ENCODE results near the gene GFI1B. TPM values are rescaled to one million over a fixed set of nuclear protein-coding genes. Genes with fewer than 3 reads are reported as not detected.

The GFI1B gene
- total RNA-seq, 4 donors from 2014 or later: 0.11 TPM; not detected in 3

DNA sequence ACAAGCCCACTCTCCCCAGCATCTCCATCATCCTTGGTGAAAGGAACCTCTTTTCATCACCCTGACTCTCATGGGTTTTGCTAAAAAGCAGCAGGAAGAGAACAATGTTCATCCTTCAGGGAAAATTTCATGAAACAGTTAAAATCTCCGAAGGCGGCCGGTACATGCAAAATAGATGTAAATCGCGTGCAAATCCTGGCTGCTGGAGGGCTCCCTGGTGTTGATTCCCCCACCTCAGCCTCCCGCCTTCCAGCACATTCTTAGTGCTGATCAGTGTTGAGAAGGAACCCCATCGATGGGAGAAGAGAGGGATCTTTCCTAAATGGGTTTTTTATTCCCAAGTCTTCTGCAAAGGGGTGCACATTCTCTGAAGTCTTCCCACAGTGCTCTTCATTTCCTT lies 8.7 kb upstream of the GFI1B start:
- Histone ChIP-seq H3K9me3 (no peaks in the 10 kb centered on the region), H3K4me1 (peaks cover 0 to 4% of the 10 kb centered on the region in 2 donors), H3K27me3 (no peaks in the 10 kb centered on the region), H3K36me3 (no peaks in the 10 kb centered on the region), H3K27ac (no peak overlapping the region), H3K4me3 (replicated peaks in 1 of 3) (no peak overlapping the region)
- intact Hi-C loops (cut with DNase I): no loop called here
- DNase-seq: no peak
- TF ChIP-seq POLR2A (IDR thresholded peaks at IDR 0.05): no peak
- TF ChIP-seq, protein P1, sequence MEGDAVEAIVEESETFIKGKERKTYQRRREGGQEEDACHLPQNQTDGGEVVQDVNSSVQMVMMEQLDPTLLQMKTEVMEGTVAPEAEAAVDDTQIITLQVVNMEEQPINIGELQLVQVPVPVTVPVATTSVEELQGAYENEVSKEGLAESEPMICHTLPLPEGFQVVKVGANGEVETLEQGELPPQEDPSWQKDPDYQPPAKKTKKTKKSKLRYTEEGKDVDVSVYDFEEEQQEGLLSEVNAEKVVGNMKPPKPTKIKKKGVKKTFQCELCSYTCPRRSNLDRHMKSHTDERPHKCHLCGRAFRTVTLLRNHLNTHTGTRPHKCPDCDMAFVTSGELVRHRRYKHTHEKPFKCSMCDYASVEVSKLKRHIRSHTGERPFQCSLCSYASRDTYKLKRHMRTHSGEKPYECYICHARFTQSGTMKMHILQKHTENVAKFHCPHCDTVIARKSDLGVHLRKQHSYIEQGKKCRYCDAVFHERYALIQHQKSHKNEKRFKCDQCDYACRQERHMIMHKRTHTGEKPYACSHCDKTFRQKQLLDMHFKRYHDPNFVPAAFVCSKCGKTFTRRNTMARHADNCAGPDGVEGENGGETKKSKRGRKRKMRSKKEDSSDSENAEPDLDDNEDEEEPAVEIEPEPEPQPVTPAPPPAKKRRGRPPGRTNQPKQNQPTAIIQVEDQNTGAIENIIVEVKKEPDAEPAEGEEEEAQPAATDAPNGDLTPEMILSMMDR (IDR thresholded peaks at IDR 0.05): no peak
- 61 to 67% methylated on average over 7 of the region's 7 CpGs for WGBS, 2 donors

DNA sequence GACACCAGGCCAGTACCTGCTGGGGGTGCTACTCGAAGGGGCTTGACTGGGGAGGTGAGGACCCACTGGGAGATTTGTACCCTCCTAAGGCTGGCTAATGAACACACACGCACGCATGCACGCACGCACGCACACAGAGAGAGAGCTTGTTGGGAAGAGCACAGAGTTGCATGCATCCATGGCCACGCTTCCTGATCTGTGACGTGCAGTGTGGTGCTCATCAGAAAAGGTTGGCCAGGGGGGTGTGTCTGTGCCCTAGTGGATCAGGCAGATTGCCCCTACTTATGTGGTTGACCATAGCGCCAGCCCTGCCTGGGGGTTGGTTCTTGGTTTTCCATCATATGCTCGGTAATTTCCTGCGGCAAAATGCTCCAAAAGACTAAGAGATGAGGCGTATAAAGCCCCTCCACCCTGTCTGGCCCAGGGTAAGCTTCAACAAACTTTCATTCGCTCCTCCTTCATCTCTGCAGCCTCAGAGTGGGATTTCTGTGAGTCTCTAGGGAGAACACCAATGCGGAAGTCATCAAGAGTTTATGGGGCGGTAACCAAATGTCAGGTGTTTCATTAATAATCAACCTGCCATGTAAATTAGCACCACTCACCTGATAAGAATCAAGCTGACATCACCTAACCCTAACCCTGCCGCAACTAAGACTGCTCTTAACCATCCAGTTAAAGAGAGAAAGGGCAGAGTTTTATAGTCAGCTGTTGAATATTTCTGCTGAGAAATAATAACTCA lies 8.0 kb upstream of the GFI1B start:
- DNase-seq: no peak
- Histone ChIP-seq H3K9me3 (no peaks in the 10 kb centered on the region), H3K27me3 (no peaks in the 10 kb centered on the region), H3K4me1 (peaks cover 0 to 4% of the 10 kb centered on the region in 2 donors), H3K27ac (no peak overlapping the region), H3K36me3 (no peaks in the 10 kb centered on the region), H3K4me3 (replicated peaks in 1 of 3) (no peak overlapping the region)
- intact Hi-C loops (cut with DNase I): no loop called here
- TF ChIP-seq POLR2A (IDR thresholded peaks at IDR 0.05): no peak
- TF ChIP-seq, protein P1 (IDR thresholded peaks at IDR 0.05): no peak
- WGBS, 2 donors: 81 to 83% methylated on average over 9 to 16 of the region's 16 CpGs

DNA sequence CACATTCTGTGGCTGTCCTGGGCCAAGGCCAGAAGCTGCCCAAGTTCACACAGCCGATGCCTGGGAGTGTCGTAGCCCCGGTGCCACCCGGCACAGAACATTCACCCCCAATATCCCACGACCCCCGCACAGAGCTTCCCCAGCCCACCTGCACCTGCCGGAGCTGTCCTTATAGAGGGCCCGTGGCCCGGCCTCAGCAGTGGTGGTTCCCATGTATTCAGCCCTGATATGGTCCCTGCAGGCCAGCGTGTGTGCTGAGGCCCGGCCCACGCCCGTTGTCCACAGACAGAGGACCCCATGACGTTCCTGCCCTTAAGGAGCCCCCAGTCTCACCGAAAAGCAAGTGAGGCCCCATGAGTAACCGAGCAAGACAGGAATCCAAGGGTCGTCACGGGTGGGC lies 5.3 kb upstream of the GFI1B start:
- H3K36me3 ChIP-seq: no peaks in the 10 kb centered on the region
- H3K27ac ChIP-seq: no peak overlapping the region
- no peaks in the 10 kb centered on the region for H3K9me3 ChIP-seq
- peaks cover 2% of the 10 kb centered on the region for H3K27me3 ChIP-seq
- no peak for TF ChIP-seq POLR2A (IDR thresholded peaks at IDR 0.05)
- TF ChIP-seq, protein P1 (IDR thresholded peaks at IDR 0.05): no peak
- H3K4me3 ChIP-seq (replicated peaks in 1 of 3): no peak overlapping the region
- intact Hi-C loops (cut with DNase I): no loop called here
- no peak for DNase-seq
- peaks cover 0 to 4% of the 10 kb centered on the region in 2 donors for H3K4me1 ChIP-seq
- WGBS, 2 donors: 75 to 80% methylated on average over 14 to 17 of the region's 18 CpGs

DNA sequence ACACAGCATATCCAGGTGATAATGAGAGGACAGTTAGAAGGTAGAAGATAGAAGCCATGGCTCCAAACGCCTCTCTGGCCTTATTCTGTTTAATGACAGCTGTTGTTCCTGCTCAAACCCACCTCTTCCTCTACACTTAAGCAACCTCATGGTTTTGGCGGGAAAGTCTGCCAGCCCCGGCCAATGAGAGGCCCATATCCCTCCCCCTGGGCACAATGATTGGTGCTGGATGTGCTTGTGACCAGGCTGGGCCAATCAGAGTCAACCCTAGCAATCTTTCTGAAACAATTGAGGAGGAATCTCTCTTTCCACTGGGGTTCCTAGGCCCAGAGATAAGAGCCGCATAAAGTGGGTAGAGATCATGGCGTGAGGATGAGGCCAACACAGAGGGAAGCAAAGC lies 4.8 kb upstream of the GFI1B start:
- TF ChIP-seq POLR2A (IDR thresholded peaks at IDR 0.05): no peak
- no peak overlapping the region for H3K27ac ChIP-seq
- no peaks in the 10 kb centered on the region for H3K36me3 ChIP-seq
- no peaks in the 10 kb centered on the region for H3K9me3 ChIP-seq
- intact Hi-C loops (cut with DNase I): no loop called here
- peaks cover 7% of the 10 kb centered on the region for H3K27me3 ChIP-seq
- no peak for DNase-seq
- 89 to 92% methylated on average over 5 of the region's 5 CpGs for WGBS, 2 donors
- H3K4me3 ChIP-seq (replicated peaks in 1 of 3): no peak overlapping the region
- H3K4me1 ChIP-seq: peaks cover 0 to 4% of the 10 kb centered on the region in 2 donors

DNA sequence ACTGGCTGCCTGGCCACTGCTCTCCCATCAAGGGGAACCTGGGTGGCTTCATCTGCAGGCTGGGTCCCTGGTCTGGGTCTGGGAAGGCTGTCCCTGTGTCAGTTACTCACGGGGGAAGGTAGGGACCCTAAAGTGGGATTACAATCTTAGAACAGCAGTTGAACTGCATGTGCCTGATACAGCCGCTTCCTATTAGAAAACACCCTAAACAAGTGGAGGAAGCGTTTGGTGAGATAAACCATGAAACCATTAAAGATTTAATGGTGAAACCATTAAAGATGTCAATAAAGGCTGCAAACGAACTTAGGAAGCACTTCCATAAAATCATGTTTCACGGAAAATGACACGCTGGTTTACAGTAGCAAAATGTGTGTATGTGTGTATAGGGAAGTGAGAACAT lies 2.5 kb upstream of the GFI1B start:
- no peak overlapping the region for H3K27ac ChIP-seq
- no peaks in the 10 kb centered on the region for H3K36me3 ChIP-seq
- WGBS, 2 donors: 79 to 84% methylated on average over 6 of the region's 6 CpGs
- peaks cover 0 to 4% of the 10 kb centered on the region in 2 donors for H3K4me1 ChIP-seq
- H3K27me3 ChIP-seq: peaks cover 11% of the 10 kb centered on the region
- intact Hi-C loops (cut with DNase I): no loop called here
- TF ChIP-seq, protein P1 (IDR thresholded peaks at IDR 0.05): no peak
- no peak for TF ChIP-seq POLR2A (IDR thresholded peaks at IDR 0.05)
- DNase-seq: no peak
- no peaks in the 10 kb centered on the region for H3K9me3 ChIP-seq
- H3K4me3 ChIP-seq (replicated peaks in 1 of 3): no peak overlapping the region

All from thyroid gland (tissue), 4 donors.